ENCODE data around the gene HAO1.

GRCh38 chr20:7843613-7844012 lies 96.6 kb downstream of the HAO1 start:
- TF ChIP-seq POLR2A (IDR thresholded peaks at IDR 0.05) (no peak), CTCF (IDR thresholded peaks at IDR 0.05) (no peak)

Measured in right lobe of liver (tissue), 4 donors.